SJSA1 (cell line): Measurements from ENCODE around the gene NT5C2. TPM values are rescaled to one million over a fixed set of nuclear protein-coding genes. Genes with fewer than 3 reads are reported as not detected.

Experiments used
- DNase-seq, 2 experiments: peaks; one replicate each; pipeline ENCODE4 v3.0.0-alpha.2; 2015 to 2020; ENCODE audit warnings: low spot score in 2 of 2, low read depth in 1 of 2
- H3K27ac ChIP-seq: fragments of 250-450 bp; sonication (Bioruptor Pico); 2 replicates; pipeline ENCODE4 v1.5.1; 2020; ENCODE audit warnings: mild to moderate bottlenecking, moderate library complexity
- H3K27me3 ChIP-seq: fragments of 250-450 bp; sonication (Bioruptor Pico); replicated peaks from 2 replicates; pipeline ENCODE4 v1.5.1; 2020; ENCODE audit warnings: mild to moderate bottlenecking, moderate library complexity
- H3K36me3 ChIP-seq: fragments of 250-450 bp; sonication (Bioruptor Pico); 2 replicates; pipeline ENCODE4 v1.5.1; 2020; ENCODE audit warnings: mild to moderate bottlenecking
- H3K4me1 ChIP-seq: fragments of 250-450 bp; sonication (Bioruptor Pico); replicated peaks from 2 replicates; pipeline ENCODE4 v1.6.1; 2021; ENCODE audit warnings: mild to moderate bottlenecking
- H3K4me3 ChIP-seq: fragments of 250-450 bp; sonication (Bioruptor Pico); 2 replicates; pipeline ENCODE4 v1.5.1; 2020; ENCODE audit warnings: mild to moderate bottlenecking
- H3K9me3 ChIP-seq: fragments of 250-450 bp; sonication (Bioruptor Pico); replicated peaks from 2 replicates; pipeline ENCODE4 v1.5.1; 2020; ENCODE audit warnings: mild to moderate bottlenecking
- total RNA-seq: library from RNA; depleted of rRNA; stranded (reverse); fragments of >200 nt; shearing (Covaris generic); gene quantifications from 2 replicates; pipeline ENCODE4 v1.2.3, GENCODE V29; 2014

The NT5C2 gene
- total RNA-seq, 1 experiment from 2014 or later, result 97.2 TPM

DNA sequence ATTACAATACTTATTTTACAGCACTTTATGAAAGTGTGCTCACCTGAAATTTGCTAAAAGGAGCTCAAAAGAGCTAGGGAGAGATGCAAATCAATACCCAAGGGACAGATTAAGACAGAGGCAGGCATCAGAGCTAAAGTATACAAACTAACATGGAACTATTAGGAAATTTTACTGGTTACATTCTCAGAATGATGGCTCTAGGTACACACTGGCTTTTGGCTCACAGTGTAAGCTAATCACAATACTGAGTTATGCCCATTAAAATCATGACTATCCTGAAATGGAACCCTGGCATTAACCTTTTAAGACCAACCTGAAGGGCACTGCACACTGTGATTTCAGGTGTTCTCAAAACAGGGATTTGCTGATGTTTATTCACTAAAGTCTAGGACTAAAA is 98.1 kb downstream of the NT5C2 start:
- Histone ChIP-seq H3K27me3 (no peaks in the 10 kb centered on the region), H3K36me3 (peaks cover 94% of the 10 kb centered on the region), H3K9me3 (no peaks in the 10 kb centered on the region), H3K27ac (no peak overlapping the region), H3K4me3 (no peak overlapping the region), H3K4me1 (no peaks in the 10 kb centered on the region)
- no peak for DNase-seq

DNA sequence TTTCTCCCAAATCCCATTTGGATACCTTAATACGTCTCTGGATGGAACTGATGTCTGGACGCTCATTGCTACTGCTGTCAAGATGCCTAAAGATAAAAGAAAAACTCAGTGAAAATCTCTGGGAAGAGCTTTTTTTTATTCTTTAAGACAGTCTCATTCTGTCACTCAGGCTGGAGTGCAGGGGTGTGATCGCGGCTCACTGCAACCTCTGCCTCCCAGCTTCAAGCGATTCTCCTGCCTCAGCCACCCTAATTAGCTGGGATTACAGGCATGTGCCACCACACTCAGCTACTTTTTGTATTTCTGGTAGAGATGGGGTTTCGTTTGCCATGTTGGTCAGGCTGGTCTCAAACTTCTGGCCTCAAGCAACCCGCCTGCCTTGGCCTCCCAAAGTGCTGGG is 102.2 kb downstream of the NT5C2 start:
- H3K9me3 ChIP-seq, result no peaks in the 10 kb centered on the region
- no peak overlapping the region for H3K4me3 ChIP-seq
- H3K4me1 ChIP-seq, result peaks cover 16% of the 10 kb centered on the region
- no peak overlapping the region for H3K27ac ChIP-seq
- DNase-seq, result no peak
- H3K36me3 ChIP-seq, result peaks cover 87% of the 10 kb centered on the region
- no peaks in the 10 kb centered on the region for H3K27me3 ChIP-seq

DNA sequence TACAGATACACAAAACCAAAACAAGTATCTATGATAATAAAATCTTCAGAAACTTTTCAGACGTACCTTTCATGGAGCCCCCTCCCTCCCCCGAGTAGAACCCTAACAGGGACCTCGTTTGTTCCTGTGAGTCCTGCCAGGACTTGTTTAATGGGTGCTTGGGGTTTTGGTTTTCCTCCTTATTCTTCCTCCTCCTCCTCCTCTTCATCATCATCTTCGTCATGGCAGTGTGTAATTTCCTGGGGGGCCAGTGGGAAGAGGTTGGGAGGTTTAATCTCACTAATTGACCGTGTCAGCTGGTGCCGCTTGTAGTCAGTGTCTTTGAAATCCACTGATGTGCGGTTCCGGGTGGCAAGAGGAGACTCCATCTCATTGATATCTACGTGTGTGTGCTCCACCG is 103.6 kb downstream of the NT5C2 start:
- Histone ChIP-seq H3K36me3 (peaks cover 88% of the 10 kb centered on the region), H3K4me3 (no peak overlapping the region), H3K27me3 (no peaks in the 10 kb centered on the region), H3K9me3 (no peaks in the 10 kb centered on the region), H3K4me1 (peaks cover 25% of the 10 kb centered on the region), H3K27ac (no peak overlapping the region)
- no peak for DNase-seq

DNA sequence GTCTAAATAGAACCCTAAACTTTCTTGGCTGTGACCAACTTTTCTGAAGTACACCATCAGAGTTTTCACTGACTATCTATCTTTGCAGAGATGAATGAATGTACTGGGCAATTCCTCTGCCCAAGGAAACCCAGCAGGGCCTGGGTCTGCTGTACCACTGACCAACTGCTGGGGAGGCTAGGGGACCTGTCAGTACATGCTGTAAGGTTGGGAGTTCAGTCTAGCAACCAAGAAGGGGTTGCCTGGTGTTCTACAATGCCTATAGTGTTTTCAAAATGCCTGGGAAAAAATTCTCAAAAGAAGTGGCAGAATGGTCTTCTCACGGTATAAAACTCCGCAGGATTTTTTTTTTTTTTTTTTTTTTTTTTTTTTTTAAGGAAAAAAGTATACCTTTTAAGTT is 106.3 kb downstream of the NT5C2 start:
- Histone ChIP-seq H3K9me3 (no peaks in the 10 kb centered on the region), H3K27me3 (no peaks in the 10 kb centered on the region), H3K4me1 (peaks cover 25% of the 10 kb centered on the region), H3K27ac (0 out of 2 replicates have a peak overlapping the region, but pooled peaks have one; percentile 5), H3K4me3 (no peak overlapping the region), H3K36me3 (peaks cover 81% of the 10 kb centered on the region)
- no peak for DNase-seq

DNA sequence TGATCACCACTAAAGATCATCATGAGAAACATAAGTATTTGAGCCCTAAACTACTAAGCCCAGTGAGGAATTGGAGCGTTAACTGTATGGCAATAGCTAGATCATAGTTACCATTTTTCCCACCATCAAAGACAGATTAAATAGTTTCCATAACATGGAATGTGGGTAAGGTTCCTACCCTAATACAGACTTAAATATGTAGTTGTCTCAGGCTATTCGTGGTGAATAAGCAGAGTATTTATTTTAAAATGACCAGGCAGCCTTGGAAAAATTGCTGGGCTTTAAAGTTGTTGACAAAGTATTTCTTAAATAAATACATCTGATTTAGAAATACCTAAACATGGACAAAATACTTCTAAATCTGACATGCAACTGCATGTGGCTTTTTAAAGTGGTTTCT is 106.8 kb downstream of the NT5C2 start:
- H3K9me3 ChIP-seq, result no peaks in the 10 kb centered on the region
- no peak overlapping the region for H3K4me3 ChIP-seq
- DNase-seq, result peak in 1 of 2 experiments; percentile 67
- peak overlapping the region; percentile 72 for H3K27ac ChIP-seq
- H3K27me3 ChIP-seq, result no peaks in the 10 kb centered on the region
- peaks cover 75% of the 10 kb centered on the region for H3K36me3 ChIP-seq
- peaks cover 25% of the 10 kb centered on the region for H3K4me1 ChIP-seq

DNA sequence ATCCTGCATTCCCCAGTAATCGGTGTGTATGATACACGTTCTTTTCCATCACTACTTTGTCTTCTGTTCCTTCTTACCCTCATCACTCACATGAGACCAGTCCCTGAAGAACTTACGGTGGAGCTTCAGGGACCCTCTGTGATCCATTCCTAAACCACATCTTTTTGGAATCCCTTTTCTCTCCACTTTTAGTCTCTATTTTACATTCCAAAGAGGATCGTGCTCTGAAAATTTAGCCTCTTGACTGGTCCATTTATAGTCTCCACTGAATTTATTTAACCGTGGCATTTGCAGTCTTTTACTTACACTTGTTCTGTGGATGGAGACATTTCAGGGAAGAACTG is 109.1 kb downstream of the NT5C2 start:
- H3K4me3 ChIP-seq, result no peak overlapping the region

DNA sequence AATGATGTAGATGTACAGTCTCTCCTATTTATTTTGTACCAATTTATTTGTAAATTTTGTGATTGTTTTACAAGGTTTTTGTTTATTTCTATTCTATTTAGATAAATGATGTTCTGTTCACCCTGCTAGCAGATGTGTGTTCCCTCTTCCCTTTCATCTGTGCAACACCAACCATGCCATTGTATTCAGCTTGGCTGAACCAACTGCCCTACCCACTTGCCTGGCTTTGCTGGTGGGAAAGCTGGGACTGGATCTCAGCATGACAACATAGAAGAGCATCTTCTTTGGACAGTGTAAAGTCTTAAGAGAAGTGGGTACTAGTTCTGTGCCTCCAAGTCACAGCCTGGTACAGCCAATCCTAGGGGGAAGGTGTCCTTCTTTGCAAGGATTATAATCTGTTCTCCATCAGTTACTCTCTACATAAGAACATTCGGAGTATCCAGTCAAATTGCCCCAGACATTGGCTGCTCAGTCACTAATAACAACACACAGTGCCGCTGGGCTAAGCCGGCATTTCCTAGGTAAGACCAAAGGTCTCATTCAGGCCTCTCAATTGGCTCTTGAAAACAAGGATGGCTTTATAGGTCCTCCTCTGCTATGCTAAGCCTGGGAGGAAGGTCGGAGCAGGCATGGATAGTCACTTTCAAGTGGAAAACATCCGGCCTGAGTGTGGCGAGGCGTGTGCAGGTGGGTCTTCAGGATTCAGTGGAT is 109.7 kb downstream of the NT5C2 start:
- Histone ChIP-seq H3K4me1 (peaks cover 25% of the 10 kb centered on the region), H3K36me3 (peaks cover 47% of the 10 kb centered on the region), H3K9me3 (no peaks in the 10 kb centered on the region)

More for the DNA sequence above, 109.1 kb downstream of the NT5C2 start:
- Histone ChIP-seq H3K9me3 (no peaks in the 10 kb centered on the region), H3K36me3 (peaks cover 52% of the 10 kb centered on the region), H3K4me1 (peaks cover 25% of the 10 kb centered on the region), H3K27ac (no peak overlapping the region), H3K27me3 (no peaks in the 10 kb centered on the region; the same call in 1 of the 2 replicates)
- no peak for DNase-seq

DNA sequence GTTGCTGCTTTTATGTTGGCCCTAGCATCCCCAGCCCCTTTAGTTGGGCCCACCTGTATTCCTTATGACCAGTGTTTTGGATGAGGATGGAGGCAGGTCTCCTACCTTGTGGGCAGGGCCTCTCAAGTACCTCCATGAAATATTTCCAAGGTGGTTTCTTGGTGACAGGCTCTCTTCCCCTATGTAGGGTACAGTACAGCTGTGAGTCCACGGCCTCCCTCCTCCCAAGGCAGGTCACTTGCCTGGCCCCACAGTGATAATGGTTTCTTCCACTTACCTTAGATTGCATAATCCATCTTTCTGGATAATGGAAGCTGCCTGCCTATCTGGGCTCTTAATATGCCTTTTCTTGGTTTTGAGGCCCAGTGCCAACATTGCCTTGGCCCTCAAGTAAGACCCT is 110.4 kb downstream of the NT5C2 start:
- Histone ChIP-seq H3K4me1 (peaks cover 25% of the 10 kb centered on the region), H3K4me3 (no peak overlapping the region), H3K36me3 (peaks cover 40% of the 10 kb centered on the region), H3K9me3 (no peaks in the 10 kb centered on the region), H3K27ac (no peak overlapping the region), H3K27me3 (no peaks in the 10 kb centered on the region; the same call in 1 of the 2 replicates)
- DNase-seq, result no peak

More for the DNA sequence above, 109.7 kb downstream of the NT5C2 start:
- Histone ChIP-seq H3K27ac (no peak overlapping the region), H3K27me3 (no peaks in the 10 kb centered on the region; the same call in 1 of the 2 replicates), H3K4me3 (no peak overlapping the region)
- DNase-seq, result no peak

DNA sequence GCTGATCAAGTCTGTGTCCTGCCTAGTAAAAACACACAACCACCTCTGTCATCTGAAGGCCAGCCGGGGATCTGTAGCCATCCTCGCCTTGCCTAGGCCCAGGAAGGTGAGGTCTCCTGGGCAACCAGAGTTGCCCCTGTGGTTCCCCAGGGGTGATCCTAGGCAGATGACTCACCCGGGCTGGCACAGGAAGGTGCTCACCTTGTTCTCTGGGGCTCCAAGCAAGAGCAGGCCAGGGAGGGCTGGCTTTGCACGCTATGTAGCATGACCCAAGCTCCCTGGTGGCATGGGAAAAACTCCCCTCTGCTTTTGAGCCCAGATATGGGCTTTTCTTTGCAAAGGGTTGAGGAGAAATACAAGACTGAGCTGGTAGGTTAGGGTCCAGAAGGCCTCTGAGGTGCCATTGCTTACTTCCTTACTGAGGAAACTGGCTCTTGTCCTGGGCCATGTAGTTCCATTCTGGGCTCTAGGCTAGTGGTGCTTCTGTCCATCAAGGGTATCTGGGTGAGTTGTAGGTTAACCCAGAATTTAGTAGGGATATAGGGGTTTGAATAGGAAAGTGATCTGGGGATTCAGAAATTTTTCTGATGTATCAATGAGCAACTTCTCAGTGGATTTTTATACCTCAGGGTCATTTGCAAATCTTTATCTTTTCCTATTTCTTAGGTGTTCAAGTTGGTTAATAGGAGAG is 112.0 kb downstream of the NT5C2 start:
- H3K36me3 ChIP-seq, result peaks cover 37% of the 10 kb centered on the region

DNA sequence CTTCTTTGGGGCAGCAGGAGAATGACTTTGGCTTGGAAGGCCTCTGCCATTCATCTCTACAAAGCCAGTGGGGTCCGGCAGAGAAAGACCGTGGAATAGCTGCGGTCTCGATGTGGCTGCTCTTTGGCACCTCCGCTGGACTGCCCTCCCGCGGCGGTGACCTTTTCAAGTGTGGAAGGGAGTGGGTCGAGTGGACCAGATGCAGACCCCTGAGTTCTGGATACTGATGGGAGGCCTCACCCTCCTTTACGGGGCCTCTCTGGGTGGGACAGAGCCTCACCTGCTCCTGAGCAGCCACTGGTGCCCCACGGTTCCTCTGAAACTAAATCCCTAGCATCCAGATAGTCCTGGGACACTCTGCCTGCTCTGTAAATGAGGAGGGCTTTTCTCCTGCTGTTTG is 113.1 kb downstream of the NT5C2 start:
- no peak overlapping the region for H3K27ac ChIP-seq
- DNase-seq, result no peak
- H3K4me3 ChIP-seq, result no peak overlapping the region
- H3K9me3 ChIP-seq, result no peaks in the 10 kb centered on the region
- no peaks in the 10 kb centered on the region; the same call in 1 of the 2 replicates for H3K27me3 ChIP-seq
- peaks cover 28% of the 10 kb centered on the region for H3K36me3 ChIP-seq
- no peaks in the 10 kb centered on the region; the same call in 1 of the 2 replicates for H3K4me1 ChIP-seq

More for the DNA sequence above, 112.0 kb downstream of the NT5C2 start:
- no peak for DNase-seq
- H3K4me1 ChIP-seq, result peaks cover 10% of the 10 kb centered on the region
- H3K27me3 ChIP-seq, result no peaks in the 10 kb centered on the region; the same call in 1 of the 2 replicates
- no peaks in the 10 kb centered on the region for H3K9me3 ChIP-seq
- no peak overlapping the region for H3K4me3 ChIP-seq
- no peak overlapping the region for H3K27ac ChIP-seq

DNA sequence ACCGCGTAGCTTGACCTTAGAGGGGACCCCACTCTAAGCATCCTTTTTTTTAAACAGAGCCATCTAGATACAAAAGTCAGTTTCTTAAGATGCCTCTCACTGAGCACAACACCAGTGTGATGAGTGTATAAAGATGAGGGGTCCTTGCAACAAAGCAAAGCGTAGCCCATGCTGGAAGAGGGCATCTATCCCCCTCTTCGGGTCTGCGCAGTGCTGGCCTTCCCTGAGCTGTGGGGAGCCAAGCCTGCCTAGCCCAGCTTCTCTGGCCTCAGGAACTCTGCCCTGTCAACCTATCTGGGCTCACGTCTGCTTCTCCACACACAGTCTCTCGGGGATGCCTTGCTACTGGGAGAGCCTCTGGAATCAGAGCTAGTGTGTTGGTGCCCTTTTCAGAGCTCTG is 114.0 kb downstream of the NT5C2 start:
- Histone ChIP-seq H3K27me3 (no peaks in the 10 kb centered on the region; the same call in 1 of the 2 replicates), H3K9me3 (no peaks in the 10 kb centered on the region), H3K4me1 (no peaks in the 10 kb centered on the region), H3K27ac (no peak overlapping the region), H3K4me3 (no peak overlapping the region), H3K36me3 (peaks cover 20% of the 10 kb centered on the region)
- DNase-seq, result no peak

DNA sequence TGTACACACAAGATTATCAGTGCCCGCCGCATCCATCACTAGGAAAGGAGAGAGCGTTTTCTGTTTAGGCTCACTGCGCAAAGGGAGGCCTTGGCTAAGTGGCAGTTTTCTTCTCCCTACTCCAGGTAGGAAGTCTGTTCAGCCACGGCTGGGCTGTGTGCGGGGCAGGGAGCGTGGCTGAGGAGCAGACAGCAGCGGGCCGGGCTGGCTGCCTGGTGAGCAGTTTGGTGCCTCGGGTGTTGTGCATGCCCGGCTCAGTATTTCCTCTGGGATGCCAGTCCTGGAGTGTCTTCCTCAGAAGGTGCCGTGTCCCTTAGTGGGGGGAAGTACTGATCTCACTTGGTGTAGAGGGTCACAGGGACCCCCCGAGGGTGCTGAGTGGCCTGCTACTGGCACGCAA is 114.4 kb downstream of the NT5C2 start:
- Histone ChIP-seq H3K27me3 (no peaks in the 10 kb centered on the region; the same call in 1 of the 2 replicates), H3K9me3 (no peaks in the 10 kb centered on the region), H3K4me1 (no peaks in the 10 kb centered on the region), H3K27ac (no peak overlapping the region), H3K4me3 (no peak overlapping the region), H3K36me3 (peaks cover 15% of the 10 kb centered on the region)
- no peak for DNase-seq

DNA sequence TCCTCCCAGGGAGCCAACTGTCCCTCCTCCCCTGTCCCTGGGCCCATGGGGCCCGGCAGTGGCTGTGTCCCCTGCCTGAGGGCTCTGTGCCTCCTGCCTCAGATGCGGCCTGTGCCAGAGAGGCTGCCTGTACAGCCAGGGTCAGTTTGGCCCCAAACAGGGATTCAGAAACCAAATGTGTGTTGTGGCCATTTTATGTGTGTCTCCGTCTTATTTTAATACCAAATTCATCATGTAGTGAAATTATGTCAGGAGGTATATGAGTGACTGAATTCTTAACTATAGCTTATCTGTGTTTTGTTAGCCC is 114.8 kb downstream of the NT5C2 start:
- Histone ChIP-seq H3K36me3 (peaks cover 11% of the 10 kb centered on the region), H3K9me3 (no peaks in the 10 kb centered on the region), H3K4me1 (no peaks in the 10 kb centered on the region), H3K27ac (no peak overlapping the region), H3K27me3 (no peaks in the 10 kb centered on the region; the same call in 1 of the 2 replicates), H3K4me3 (no peak overlapping the region)
- DNase-seq, result no peak

DNA sequence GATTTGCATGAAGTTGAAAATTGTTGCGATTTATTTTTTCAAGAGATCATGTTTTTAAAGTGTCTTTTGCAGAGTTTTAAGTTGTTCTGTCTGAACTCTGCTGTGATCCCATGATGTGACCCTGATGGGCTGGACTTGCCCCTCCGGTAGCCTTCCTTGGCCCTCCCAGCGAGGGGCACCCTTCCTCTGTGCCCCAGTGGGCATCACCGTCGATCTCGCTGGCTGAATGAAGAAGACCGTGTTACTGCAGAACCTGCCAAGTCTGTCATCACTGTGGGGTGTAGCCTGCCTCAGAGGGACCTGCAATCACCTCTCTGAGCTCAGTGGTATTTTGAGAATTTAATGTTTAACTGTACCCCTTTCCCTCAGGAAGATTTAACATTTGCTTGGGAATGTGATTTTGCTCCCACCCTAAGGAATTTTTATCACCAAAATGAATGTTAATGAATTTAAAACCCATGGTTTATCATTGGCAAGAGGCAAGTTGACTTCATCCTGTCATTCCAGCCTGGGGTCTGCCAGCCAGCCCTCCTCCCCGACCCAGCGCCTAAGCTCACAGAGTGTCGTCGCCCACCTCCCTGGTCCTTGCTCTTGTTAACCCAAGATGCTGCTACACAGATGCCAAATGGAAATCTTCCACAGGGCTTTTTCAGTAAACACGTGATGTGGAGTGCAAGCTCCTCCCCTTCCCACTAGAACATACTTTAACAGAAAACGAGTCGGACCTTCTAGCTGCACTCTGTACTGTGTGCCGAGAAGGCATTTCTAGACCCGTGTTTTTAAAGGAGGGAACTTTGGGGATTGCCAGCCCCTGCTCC is 115.4 kb downstream of the NT5C2 start:
- no peak for DNase-seq
- no peaks in the 10 kb centered on the region; the same call in 1 of the 2 replicates for H3K27me3 ChIP-seq
- H3K27ac ChIP-seq, result no peak overlapping the region
- H3K36me3 ChIP-seq, result peaks cover 6% of the 10 kb centered on the region; the same call in 1 of the 2 replicates
- H3K4me1 ChIP-seq, result no peaks in the 10 kb centered on the region
- no peak overlapping the region for H3K4me3 ChIP-seq
- H3K9me3 ChIP-seq, result no peaks in the 10 kb centered on the region
